PC-9 (cell line): ENCODE results near the gene DIS3L.

ENCODE experiments used
- CTCF ChIP-seq: fragments of 200-600 bp; sonication (generic); conservative IDR thresholded peaks from 2 replicates; pipeline ENCODE4 v1.6.1; 2017; ENCODE audit warnings: mixed run types, antibody characterized with exemption, mild to moderate bottlenecking, moderate library complexity
- EZH2 ChIP-seq: fragments of 200-600 bp; sonication (generic); IDR thresholded peaks from 2 replicates; pipeline ENCODE4 v1.8.0; 2017; ENCODE audit warnings: antibody characterized with exemption, low read depth

- TF ChIP-seq CTCF, result no peak
- no peak for TF ChIP-seq EZH2
These were observed 2.8 kb downstream of the DIS3L start for GRCh38 chr15:66296186-66296585.
